NB4 (cell line): Measurements from ENCODE around the gene MAD1L1.

Experiments used
- DNase-seq: peaks from one replicate; pipeline ENCODE4 v3.0.0; 2010; ENCODE audit warnings: low read depth
- H3K4me3 ChIP-seq: one replicate; pipeline ENCODE4 v1.5.1; 2011; ENCODE audit warnings: mild to moderate bottlenecking, low read depth, low read length, moderate library complexity
- CTCF ChIP-seq: IDR thresholded peaks from one replicate; pipeline ENCODE4 v1.5.1; 2012; ENCODE audit warnings: low read depth, low read length
- MAX ChIP-seq: IDR thresholded peaks from 2 replicates; pipeline ENCODE4 v1.6.1; 2011; ENCODE audit warnings: low read depth, low read length
- MYC ChIP-seq: IDR thresholded peaks from 2 replicates; pipeline ENCODE4 v1.6.1; 2011; ENCODE audit warnings: low read depth, low read length
- POLR2A ChIP-seq: IDR thresholded peaks from 2 replicates; pipeline ENCODE4 v1.6.1; 2011; ENCODE audit warnings: mild to moderate bottlenecking; ENCODE audit not compliant: insufficient read length; ENCODE audit errors: extremely low read depth

Gene MAD1L1

GRCh38 chr7:2129323-2130095 is 103.2 kb downstream of the MAD1L1 start:
- DNase-seq: no peak
- TF ChIP-seq CTCF: no peak

GRCh38 chr7:2128601-2129322 is 104.0 kb downstream of the MAD1L1 start:
- H3K4me3 ChIP-seq: no peak overlapping the region
- DNase-seq: no peak
- no peak for TF ChIP-seq CTCF
- TF ChIP-seq POLR2A: no peak
- TF ChIP-seq MAX: no peak
- no peak for TF ChIP-seq MYC

More at GRCh38 chr7:2129323-2130095, 103.2 kb downstream of the MAD1L1 start:
- H3K4me3 ChIP-seq: no peak overlapping the region

GRCh38 chr7:2126621-2127020 is 106.1 kb downstream of the MAD1L1 start:
- DNase-seq: no peak
- no peak overlapping the region for H3K4me3 ChIP-seq
- TF ChIP-seq CTCF (no peak), MAX (no peak), MYC (no peak), POLR2A (no peak)

- H3K4me3 ChIP-seq: no peak overlapping the region
- TF ChIP-seq POLR2A: no peak
- TF ChIP-seq CTCF: no peak
- TF ChIP-seq MYC: no peak
- TF ChIP-seq MAX: no peak
- DNase-seq: no peak
Observed at GRCh38 chr7:2125931-2126330, 106.8 kb downstream of the MAD1L1 start.

GRCh38 chr7:2124604-2125345 is 108.0 kb downstream of the MAD1L1 start:
- no peak for TF ChIP-seq CTCF
- H3K4me3 ChIP-seq: no peak overlapping the region
- no peak for DNase-seq

GRCh38 chr7:2123916-2124315 is 108.8 kb downstream of the MAD1L1 start:
- H3K4me3 ChIP-seq: no peak overlapping the region
- no peak for DNase-seq
- TF ChIP-seq MYC: no peak
